Right renal pelvis (tissue), 4 donors: ENCODE data around the gene CUEDC1. TPM values are rescaled to one million over a fixed set of nuclear protein-coding genes. Genes with fewer than 3 reads are reported as not detected.

Experiments used
- DNase-seq, 4 donors: peaks; one replicate each; pipeline ENCODE4 v3.0.0-alpha.2; 2013; ENCODE audit warnings: low read depth in 4 of 4, low spot score in 3 of 4, missing footprints in 1 of 4
- polyA plus RNA-seq, 4 donors: library from polyadenylated mRNA; unstranded; fragments of 120-200 nt; gene quantifications; one replicate each; pipeline ENCODE4 v1.2.1, GENCODE V29; 2013; ENCODE audit not compliant: insufficient read length in 4 of 4

The CUEDC1 gene
- polyA plus RNA-seq, 4 donors, result 41.8 to 46.9 (median 45.2) TPM

- no peak for DNase-seq
Observed at GRCh38 chr17:57881783-57882351, 73.3 kb downstream of the CUEDC1 start.

GRCh38 chr17:57881143-57881542 is 74.1 kb downstream of the CUEDC1 start:
- DNase-seq, result no peak

GRCh38 chr17:57880086-57880456 is 75.1 kb downstream of the CUEDC1 start:
- DNase-seq, result no peak

GRCh38 chr17:57879437-57880085 is 75.7 kb downstream of the CUEDC1 start:
- no peak for DNase-seq

DNA sequence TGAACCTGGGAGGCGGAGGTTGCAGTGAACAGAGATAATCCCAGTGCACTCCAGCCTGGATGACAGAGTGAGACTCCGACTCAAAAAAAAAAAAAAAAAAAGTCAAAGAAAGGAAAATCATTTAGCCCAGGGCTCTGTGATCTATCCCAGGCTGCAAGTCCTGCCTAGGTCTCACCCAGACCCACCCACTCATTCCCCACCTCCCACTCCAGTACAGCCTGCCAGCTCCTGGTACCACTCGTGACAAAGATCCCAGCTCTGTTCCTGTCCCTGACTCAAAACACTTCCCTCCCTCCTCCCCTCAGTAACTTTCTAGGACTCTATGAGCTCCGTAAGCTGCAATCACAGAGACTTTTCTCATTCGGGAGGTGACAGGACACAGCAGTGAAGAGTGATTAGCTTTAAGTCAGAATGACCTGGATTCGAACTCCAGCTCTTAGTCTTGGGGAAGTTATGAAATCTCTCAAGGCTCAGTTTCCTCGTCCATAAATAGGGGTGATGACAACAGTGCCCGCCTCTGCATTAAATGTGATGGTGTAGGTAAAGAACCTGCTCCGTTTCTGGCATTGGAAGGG is 77.3 kb downstream of the CUEDC1 start:
- DNase-seq, result no peak

DNA sequence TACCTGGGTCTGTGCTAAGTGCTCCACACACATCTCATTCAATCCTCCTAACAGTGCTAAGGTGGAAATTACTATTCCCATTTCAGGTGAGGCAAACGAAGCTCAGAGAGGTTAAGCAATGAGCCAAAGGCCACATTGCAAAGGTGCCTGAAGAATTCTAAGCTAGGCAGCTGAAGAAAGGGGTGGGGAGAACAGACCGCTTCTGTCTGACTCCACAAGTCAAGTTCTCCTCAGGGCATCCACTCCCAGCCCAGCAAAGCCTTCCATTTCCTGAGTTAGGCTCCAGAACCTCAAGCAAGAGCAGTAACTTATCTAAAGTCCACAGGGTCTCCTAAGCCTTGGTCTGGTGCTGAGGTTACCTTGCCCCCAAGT is 78.4 kb downstream of the CUEDC1 start:
- no peak for DNase-seq

GRCh38 chr17:57876023-57876865 is 79.0 kb downstream of the CUEDC1 start:
- no peak for DNase-seq

DNA sequence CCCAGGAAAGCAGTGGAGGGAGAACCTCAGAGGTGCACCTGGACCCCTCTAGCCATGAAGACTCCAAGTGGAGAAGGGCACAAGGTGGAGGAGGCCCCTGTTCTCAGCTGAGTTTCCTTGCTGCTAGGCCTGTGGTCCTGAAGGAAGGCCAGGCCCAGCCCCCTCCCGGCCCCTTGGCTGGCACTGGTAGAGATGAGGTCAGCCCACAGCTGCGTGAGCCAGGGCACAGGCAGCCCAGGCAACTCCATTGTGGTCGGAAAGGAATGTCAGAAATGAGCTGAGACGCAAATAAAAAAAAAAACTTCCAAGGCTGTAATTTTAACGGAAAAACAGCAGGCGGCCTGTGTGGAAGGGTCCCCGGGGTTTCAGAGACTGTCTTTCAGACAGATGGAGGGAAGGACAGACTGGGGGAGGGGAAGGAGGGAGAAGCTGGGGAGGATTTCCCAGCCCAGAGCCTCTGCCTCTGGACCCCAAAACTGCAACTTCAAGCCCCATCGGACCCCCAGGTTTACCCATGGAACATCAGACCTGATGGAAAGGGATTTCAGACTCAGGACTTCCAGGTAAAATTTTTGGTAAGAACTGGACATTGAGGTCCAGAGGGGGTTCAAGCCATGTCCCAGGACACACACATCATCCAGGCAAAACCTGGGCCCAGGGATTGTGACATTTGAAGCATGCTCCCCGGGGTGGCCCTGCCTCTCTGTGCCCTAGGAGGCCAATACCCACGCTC is 79.8 kb downstream of the CUEDC1 start:
- peak in 3 of 4 donors; percentile 69 to 77 (median 73) for DNase-seq

DNA sequence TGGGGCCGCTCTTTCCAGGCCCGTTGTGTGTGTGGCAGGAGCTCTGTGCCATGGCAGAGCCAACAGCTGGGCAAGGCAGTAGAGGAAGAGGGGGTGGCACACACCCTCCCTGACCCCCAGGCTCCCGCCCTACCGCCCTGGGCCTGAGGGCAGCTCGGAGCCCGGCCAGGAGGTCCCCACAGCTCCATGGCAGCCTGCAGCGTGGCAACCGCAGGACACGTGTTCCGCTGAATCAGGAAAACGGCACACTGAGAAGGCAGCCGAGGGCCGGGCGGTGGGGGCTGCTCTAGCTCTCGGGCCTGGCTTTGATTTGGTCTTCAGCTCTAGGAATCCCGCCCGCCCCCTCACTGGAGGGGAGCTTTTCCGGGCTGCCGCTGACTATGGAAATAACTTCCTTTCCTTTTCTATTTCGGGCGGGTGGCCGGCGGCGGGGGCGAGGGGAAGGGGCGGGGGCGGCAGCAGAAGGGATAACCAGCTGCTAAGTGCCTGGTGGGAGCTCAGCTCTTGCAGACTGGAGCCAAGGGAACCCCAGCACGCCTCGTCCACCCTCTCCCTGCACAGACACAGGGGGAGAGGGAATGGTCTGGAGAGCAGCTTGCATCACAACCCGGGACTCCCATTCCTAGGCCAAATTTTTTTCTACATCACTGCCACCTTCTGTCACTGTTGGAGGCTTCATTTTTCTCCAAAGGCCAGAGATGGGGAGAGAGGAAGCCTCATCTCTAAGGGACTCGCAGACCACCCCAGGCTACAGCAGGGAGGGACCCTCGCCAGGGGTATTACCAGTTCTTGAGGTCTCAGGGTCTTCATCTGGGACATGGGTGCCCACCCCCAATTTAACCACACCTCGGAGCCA is 80.5 kb downstream of the CUEDC1 start:
- peak in 2 of 4 donors; percentile 76 to 82 for DNase-seq

DNA sequence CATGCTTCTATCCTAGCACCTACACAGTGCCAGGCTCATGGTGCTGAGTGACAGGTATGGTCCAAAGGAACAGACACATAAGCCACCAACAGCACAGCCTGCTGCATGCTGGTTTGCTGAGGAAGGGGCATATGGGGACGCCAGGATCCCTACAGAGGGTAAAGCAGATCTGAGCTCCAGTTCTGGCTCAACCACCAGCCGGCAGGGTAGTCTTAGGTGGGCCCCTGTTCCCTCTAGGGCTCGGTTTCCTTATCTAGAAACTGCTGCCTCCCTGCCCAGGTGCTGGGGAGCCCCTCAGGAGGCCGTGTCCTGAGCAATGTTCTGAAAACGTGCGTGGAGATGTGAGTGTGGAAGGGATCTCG is 81.2 kb downstream of the CUEDC1 start:
- DNase-seq, result no peak

GRCh38 chr17:57873261-57874057 is 81.8 kb downstream of the CUEDC1 start:
- DNase-seq, result no peak

GRCh38 chr17:57872536-57872935 is 82.7 kb downstream of the CUEDC1 start:
- no peak for DNase-seq

DNA sequence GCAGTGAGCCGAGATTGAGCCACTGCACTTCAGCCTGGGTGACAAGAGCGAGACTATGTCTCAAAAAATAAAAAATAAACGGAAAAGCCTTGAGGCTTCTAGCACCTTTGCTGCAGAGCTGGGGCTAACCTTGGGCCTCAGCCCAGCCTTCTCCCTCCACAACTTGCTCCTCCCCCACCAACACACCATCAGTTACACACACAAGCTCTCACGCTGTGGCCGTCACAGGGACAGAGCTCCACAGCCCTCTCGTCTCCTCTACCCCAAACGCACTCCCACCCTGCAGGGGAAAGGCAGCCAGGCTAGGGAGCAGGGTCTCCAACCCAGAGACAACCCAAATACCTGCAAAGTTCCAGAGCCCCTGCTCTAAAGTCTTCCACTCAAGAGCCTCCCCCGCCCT is 83.3 kb downstream of the CUEDC1 start:
- DNase-seq, result no peak

DNA sequence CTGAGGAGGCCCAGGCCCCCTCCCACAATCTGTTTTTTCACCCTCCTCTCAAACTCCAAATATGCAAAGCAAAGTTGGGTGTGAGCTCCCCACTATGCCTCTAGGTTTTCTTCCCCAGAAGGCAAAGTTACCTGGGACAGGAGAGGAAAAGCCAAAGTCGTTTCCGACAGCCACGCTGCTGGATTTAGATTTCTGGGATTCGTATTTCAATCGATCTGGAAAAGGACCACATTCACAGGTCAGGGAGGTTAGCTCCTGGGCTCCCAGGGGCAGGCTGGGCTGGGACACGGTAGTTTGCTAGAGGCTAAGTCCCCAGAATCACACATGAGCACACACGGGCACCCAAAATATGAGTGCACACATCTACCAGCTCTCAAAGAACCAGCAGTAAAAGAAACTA is 84.1 kb downstream of the CUEDC1 start:
- no peak for DNase-seq

DNA sequence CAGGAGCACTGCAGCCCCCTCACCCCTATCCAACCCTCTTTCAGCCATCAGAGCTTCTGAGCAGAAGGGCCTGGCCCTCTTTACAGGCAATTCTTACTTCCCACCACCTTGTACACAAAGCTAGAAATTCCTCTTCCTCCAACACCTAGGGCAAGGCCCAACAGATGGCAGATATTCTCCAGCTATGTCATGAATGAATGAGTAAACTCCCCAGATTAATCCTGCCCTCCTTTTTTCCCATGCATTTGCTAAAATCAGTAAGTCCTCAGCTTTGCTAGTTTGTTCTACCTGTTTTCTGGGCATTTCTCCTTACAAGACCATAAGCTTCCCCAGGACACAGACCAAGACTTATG is 85.0 kb downstream of the CUEDC1 start:
- no peak for DNase-seq

GRCh38 chr17:57869617-57870282 is 85.5 kb downstream of the CUEDC1 start:
- DNase-seq, result no peak

GRCh38 chr17:57868910-57869616 is 86.1 kb downstream of the CUEDC1 start:
- no peak for DNase-seq
